ENCODE results near the gene TMEM245. TPM values are rescaled to one million over a fixed set of nuclear protein-coding genes. Genes with fewer than 3 reads are reported as not detected.

The TMEM245 gene
- total and polyA plus RNA-seq, 2 of the 13 experiments (the other 11 are each of a cell fraction or from before 2014, with no cell fraction given) = 53.5 to 55.4 TPM

DNA sequence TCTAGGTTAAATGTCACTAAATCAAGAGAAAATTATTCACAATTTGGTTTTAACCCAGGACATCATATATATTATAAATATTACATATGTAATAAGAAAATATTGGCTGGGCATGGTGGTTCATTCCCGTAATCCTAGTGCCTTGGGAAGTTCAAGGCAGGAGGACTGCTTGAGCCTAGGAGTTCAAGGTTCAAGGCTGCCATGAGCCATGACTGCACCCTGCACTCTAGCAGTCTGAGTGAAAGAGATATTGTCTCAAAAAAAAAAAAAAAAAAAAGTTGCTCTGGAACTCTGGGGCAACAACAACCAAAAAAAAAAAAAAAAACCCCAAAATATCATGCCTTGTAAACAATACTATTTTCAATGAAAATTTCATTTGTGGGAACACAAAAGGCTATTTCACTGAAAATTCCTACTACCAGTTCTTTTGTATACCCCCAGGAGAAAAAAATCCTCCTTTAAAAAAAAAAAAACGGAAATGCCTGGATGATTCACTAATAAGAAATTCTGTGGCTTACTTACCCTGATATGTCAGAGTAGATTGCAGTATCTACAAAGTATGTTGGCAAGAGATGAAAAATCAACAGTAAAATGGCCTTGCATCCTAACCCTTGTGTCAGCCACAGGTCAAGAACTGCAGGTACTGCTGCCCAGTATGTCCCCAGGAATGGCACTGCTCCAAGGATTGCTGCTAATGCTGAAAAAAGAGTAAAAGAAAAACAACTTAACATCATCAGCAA is 83.9 kb downstream of the TMEM245 start (continued):
- no peak for TF ChIP-seq MNT (IDR thresholded peaks at IDR 0.05)
- TF ChIP-seq, protein P1, sequence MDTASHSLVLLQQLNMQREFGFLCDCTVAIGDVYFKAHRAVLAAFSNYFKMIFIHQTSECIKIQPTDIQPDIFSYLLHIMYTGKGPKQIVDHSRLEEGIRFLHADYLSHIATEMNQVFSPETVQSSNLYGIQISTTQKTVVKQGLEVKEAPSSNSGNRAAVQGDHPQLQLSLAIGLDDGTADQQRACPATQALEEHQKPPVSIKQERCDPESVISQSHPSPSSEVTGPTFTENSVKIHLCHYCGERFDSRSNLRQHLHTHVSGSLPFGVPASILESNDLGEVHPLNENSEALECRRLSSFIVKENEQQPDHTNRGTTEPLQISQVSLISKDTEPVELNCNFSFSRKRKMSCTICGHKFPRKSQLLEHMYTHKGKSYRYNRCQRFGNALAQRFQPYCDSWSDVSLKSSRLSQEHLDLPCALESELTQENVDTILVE (CRISPR knock-in tag; IDR thresholded peaks at IDR 0.05) = no peak
- TF ChIP-seq HMG20A (CRISPR knock-in tag; IDR thresholded peaks at IDR 0.05; ENCODE audit: borderline replicate concordance) = peak; percentile 47; the same call in 1 of the 2 replicates
- no peak; the same call in 1 of the 2 replicates for TF ChIP-seq NR2C2 (CRISPR knock-in tag; IDR thresholded peaks at IDR 0.05; ENCODE audit: borderline replicate concordance)
- no peak for TF ChIP-seq HNRNPUL1 (IDR thresholded peaks at IDR 0.05; ENCODE audit: low read depth, low read length)
- TF ChIP-seq, protein P2, sequence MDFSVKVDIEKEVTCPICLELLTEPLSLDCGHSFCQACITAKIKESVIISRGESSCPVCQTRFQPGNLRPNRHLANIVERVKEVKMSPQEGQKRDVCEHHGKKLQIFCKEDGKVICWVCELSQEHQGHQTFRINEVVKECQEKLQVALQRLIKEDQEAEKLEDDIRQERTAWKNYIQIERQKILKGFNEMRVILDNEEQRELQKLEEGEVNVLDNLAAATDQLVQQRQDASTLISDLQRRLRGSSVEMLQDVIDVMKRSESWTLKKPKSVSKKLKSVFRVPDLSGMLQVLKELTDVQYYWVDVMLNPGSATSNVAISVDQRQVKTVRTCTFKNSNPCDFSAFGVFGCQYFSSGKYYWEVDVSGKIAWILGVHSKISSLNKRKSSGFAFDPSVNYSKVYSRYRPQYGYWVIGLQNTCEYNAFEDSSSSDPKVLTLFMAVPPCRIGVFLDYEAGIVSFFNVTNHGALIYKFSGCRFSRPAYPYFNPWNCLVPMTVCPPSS (IDR thresholded peaks at IDR 0.05) = no peak
- TF ChIP-seq MAFF (IDR thresholded peaks at IDR 0.05; ENCODE audit: low read depth, low read length) = no peak
- no peak for TF ChIP-seq ZKSCAN8 (CRISPR knock-in tag; IDR thresholded peaks at IDR 0.05; ENCODE audit: borderline replicate concordance)
- TF ChIP-seq, protein P3, sequence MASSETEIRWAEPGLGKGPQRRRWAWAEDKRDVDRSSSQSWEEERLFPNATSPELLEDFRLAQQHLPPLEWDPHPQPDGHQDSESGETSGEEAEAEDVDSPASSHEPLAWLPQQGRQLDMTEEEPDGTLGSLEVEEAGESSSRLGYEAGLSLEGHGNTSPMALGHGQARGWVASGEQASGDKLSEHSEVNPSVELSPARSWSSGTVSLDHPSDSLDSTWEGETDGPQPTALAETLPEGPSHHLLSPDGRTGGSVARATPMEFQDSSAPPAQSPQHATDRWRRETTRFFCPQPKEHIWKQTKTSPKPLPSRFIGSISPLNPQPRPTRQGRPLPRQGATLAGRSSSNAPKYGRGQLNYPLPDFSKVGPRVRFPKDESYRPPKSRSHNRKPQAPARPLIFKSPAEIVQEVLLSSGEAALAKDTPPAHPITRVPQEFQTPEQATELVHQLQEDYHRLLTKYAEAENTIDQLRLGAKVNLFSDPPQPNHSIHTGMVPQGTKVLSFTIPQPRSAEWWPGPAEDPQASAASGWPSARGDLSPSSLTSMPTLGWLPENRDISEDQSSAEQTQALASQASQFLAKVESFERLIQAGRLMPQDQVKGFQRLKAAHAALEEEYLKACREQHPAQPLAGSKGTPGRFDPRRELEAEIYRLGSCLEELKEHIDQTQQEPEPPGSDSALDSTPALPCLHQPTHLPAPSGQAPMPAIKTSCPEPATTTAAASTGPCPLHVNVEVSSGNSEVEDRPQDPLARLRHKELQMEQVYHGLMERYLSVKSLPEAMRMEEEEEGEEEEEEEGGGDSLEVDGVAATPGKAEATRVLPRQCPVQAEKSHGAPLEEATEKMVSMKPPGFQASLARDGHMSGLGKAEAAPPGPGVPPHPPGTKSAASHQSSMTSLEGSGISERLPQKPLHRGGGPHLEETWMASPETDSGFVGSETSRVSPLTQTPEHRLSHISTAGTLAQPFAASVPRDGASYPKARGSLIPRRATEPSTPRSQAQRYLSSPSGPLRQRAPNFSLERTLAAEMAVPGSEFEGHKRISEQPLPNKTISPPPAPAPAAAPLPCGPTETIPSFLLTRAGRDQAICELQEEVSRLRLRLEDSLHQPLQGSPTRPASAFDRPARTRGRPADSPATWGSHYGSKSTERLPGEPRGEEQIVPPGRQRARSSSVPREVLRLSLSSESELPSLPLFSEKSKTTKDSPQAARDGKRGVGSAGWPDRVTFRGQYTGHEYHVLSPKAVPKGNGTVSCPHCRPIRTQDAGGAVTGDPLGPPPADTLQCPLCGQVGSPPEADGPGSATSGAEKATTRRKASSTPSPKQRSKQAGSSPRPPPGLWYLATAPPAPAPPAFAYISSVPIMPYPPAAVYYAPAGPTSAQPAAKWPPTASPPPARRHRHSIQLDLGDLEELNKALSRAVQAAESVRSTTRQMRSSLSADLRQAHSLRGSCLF (CRISPR knock-in tag; IDR thresholded peaks at IDR 0.05; ENCODE audit: borderline replicate concordance) = no peak
- TF ChIP-seq, protein P4, sequence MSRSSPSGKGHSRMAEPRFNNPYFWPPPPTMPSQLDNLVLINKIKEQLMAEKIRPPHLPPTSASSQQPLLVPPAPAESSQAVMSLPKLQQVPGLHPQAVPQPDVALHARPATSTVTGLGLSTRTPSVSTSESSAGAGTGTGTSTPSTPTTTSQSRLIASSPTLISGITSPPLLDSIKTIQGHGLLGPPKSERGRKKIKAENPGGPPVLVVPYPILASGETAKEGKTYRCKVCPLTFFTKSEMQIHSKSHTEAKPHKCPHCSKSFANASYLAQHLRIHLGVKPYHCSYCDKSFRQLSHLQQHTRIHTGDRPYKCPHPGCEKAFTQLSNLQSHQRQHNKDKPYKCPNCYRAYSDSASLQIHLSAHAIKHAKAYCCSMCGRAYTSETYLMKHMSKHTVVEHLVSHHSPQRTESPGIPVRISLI (CRISPR knock-in tag; IDR thresholded peaks at IDR 0.05; ENCODE audit: borderline replicate concordance) = peak; percentile 73
- TF ChIP-seq ZFP62 (CRISPR knock-in tag; IDR thresholded peaks at IDR 0.05) = no peak
- TF ChIP-seq SATB2 (CRISPR knock-in tag; IDR thresholded peaks at IDR 0.05) = no peak
- TF ChIP-seq SALL2 (CRISPR knock-in tag; IDR thresholded peaks at IDR 0.05) = no peak
- TF ChIP-seq ZNF652 (CRISPR knock-in tag; IDR thresholded peaks at IDR 0.05; ENCODE audit: borderline replicate concordance, low read depth) = no peak
- peak; percentile 19; the same call in 1 of the 2 replicates for TF ChIP-seq THRA (CRISPR knock-in tag; IDR thresholded peaks at IDR 0.05; ENCODE audit: borderline replicate concordance)
- TF ChIP-seq ZNF563 (CRISPR knock-in tag; IDR thresholded peaks at IDR 0.05) = no peak

Measured in HepG2 (cell line).